GM19025 (cell line): ENCODE measurements around the gene PLCL1.

Experiments used
- ATAC-seq: cut with Tn5 transposase; IDR thresholded peaks from one replicate; pipeline ENCODE4 v1.9.1; 2021; ENCODE audit warnings: mild to moderate bottlenecking, low read depth, moderate library complexity; ENCODE audit not compliant: unreplicated experiment

PLCL1 gene

DNA sequence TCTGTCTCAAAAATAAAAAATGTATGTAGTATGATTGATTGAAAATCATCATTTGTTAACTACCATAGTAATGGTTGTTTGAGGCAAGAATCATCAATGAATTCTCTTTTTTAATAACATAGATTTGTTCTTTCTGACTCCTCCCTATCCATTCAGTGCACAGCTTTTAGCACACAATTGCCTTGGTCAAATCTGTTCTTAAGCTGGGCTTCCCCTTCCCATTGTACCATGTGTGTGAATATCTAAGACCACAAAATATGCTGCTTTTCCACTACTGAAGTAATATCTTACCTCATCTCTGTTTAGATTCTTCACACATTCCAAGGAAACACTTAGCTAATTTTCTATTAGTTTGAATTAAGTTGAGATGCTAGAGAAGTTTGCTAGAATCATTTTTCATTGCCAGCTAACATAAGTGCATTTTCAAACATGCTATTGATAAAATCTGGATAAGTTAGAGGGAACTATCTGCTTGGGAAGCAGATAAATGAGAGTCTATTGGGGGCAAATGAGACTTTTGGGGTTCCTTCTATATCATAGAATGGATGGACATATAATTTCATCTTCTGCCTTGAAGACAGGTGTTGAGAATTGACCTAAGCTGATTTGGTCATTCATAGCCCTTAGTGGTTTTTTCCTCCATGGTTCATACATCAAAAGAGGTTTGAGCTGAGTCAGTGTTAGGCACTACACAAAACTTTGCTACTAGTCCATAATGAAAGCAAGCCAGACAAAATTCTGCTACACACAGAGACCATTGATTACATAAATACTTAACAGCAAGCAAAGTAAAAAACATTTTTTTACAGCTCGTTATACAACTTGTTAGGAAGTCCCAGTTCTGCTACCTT lies 231.9 kb downstream of the PLCL1 start:
- no peak for ATAC-seq

DNA sequence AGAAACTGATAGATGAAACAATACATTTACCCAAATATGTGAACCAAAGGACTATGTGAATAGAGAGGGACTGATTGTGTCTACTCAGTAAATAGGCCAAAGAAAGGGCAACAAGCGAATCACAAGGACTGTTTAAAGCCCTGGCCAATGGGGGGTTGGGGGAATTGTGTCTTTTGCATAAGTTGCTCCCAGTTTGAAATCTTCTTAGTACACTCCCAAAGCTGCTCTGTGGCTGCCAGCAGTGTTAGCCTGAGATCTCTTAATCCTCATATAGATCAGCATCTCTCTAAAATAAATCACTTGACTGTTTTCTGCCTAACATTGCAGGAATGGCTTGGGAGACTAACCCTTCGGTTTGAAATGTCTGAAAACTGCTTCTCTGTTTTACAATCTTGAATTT lies 236.4 kb downstream of the PLCL1 start:
- no peak for ATAC-seq

DNA sequence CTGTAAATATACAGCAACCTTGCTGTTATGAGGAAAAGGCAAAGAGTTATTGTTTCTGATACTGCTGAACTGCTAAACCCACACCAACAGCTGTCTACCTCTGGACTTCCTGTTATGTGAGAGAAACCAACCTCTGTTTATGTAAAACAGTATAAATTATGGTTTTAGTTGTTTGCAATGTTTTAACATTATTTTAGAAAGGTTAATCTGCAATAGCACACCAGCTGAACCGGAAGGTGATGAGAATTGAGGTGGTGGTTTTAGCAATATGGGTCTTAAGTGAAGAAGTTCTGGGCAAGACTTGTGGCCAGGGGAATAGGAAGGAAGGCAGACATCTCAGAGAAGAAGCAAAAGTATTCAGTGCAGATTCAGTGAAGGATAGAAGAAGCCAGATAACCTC lies 237.8 kb downstream of the PLCL1 start:
- ATAC-seq: peak; percentile 87

DNA sequence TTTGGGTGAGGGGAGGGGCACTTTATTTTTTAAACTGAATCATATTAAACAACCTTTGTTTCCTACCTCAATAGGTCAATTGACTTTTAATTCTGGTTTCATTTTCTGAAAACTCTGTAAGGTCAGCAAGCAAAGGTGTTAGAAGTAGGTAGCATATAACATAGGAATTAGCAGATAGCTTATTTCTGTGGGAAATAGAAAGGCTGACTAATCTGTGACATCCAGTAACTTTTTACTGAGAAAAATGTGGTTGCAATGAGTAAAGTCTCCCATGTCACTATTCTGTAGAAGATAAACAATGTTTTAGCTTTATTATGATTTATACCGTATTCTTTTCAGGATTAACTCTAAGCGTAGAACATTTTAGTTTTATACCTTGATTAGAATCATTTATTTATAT lies 240.4 kb downstream of the PLCL1 start:
- no peak for ATAC-seq

DNA sequence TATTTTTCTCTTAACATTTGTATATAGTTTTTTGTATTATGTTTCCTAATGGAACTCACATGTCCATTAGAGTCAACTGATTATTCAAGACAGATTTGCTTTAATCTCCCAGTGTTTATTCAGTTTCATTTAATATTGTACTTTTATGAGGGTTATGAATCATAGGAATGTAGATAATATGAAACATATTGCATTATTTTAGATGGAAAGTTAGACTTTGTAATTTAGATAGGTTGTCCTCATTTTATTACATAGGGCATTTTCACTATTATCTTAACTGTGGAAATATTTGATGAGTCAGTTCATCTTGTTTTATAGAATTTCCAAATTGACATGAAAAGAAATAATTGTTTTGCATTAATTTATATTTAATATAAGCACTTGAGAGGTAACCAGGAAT lies 240.8 kb downstream of the PLCL1 start:
- no peak for ATAC-seq

DNA sequence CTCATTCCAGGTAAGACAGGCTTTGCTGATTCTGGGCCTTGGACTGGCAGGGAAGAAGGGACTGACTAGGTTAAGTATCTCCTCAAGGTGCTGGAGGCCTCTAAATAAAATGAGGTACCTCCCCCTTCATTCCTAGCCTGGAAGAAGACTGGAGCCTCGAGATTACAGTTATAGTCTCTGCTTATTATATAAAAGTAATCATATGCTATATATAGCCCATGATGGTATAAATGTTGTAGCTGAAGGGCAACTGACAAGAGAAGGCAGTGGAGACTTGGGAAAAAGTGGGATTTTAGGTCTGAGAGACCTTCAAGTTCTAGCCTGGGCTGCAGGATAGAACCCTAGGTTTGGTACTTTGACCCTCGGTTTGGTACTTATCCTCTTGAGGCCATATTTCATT lies 248.3 kb downstream of the PLCL1 start:
- ATAC-seq: no peak

DNA sequence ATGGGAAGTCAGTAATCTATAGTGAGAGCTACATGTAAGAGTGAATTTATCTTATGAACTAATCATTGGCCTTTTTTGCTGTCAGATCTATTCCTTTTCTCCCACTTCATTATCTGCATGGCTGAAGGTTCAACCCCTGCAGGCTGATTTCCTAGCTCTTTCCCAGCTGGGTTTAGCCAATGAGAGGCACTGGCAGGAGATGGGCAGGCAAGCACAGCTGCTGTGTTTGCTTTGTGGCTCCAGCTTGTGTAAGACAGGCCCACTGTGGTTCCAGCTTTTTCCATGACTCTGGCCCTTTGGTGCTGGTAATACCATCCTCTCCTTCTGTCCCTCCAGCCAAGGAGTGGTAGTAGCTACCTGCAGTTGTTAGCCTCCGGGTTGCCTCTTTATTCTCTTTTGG lies 248.8 kb downstream of the PLCL1 start:
- ATAC-seq: no peak

DNA sequence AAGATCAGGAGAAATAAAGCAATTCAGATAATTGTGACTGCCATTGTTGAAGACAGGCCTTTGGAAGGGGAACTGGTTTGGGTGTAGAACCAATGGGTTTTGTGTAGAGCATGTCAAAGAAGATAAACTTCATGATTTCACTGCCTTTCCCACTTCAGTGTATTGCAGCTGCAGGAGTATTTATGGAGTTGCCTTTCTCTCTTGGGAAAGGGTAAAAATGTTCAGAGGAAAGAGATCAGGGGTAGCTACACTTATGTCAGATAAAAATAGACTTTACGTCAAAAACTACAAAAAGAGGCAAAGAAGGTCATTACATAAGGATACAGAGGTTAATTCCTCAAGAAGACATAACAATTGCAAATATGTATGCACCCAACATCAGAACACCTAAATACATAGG lies 249.4 kb downstream of the PLCL1 start:
- no peak for ATAC-seq

DNA sequence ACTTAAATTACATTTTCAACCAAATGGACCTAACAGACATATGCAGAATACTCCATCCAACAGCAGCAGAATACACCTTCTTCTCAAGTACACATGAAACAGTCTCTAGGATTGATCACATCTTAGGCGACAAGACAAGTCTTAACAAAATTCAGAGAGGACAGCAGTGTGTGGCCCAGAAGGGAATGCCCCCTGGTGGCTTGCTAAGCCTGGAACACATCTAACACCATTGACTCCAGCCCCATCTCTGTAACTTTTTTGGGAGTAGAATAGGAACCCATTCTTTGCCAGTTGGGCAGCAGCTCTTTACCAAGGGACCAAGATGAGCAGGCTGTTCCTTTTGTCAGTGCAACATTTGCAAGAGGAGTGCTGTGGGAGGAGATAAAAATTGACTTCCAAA lies 249.9 kb downstream of the PLCL1 start:
- peak; percentile 85 for ATAC-seq

DNA sequence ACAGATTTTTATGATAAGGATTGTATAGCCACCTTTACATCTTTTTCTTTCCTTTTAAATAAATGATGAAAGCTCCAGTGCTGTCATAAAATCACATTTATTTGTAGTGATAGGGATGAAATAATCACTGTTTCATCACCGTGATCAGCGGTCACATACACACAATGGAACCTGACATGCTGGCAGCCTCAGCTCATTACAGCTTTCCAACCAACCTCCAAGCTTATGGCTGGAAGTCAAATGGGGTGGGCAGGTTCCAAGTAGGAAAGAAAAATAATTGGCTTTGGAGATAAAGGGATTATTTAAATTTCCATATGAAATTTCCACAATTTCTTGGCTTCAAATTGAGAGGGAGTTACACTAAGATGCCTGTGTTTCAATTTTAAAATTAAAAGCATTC lies 251.3 kb downstream of the PLCL1 start:
- ATAC-seq: no peak

DNA sequence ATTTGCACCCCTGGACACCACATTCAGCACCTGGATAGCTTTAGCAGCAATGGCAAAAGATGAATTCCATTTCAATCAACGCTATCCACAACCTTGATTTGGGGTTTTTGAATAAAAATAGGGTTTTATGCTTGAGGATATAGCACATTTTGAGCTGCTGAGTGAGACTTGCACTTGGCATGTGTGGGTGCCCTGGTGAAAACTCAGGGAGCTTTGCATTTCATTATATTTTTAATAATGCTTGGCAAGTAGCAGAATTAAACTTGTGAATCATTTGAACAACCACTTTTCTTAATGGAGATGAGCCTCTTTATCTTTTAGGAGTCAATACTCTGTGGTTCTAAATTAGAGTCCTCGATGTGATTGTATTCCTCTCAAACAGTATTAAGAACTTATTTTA lies 252.4 kb downstream of the PLCL1 start:
- no peak for ATAC-seq

DNA sequence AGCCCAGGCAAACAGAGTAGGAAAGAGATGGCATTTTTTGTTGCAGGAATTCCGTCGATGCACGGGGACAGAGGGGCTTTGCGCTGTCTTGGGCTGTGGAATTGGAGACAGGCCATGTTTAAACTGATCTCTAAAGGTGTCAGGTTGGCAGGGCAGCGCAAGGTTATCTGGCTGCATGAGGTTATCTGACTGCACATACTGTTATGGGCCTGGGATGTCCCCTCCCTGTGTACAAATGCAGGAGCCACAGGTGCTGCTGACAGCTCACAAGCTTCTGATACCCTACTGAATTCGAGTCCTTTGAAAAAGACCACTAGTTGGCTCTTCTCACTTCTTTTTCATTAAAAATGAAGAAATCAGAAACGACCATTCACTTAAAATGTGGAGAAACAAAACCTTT lies 255.4 kb downstream of the PLCL1 start:
- ATAC-seq: no peak

DNA sequence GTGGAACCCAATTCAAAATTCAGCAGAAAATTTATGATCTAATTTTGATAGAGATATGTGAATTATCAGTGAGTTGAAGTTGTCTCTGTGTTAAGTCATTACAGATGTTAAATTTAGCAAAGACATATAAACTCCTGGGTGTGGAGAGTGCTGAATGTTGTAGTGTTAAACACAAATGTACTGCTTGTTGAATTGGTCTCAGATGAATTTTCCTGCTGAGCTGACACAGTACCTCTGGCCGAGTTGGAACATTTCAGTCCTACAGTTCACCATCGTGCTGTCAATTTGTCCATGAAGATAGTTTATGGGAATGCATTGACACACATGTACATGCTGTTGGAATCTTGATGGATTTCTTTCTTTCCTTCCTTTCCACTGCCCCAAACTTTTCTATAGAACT lies 255.9 kb downstream of the PLCL1 start:
- ATAC-seq: no peak

DNA sequence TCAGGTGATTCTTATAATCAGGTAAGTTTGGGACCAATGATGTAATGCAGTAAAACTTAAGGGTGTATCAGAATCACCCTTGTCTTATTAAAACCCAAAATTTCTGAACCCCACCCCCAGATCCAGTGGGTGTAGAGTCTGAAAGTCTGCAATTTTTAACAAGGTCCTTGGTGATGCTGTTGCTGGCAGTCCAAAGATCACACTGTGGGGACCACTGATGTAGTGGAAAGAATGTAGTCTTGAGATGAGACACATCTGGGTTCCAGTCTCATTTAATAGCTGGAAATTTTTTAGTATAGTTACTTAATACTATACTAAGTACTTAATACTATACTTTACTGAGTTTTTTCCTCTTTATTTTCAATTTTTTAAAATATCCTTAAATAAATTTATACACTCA lies 258.4 kb downstream of the PLCL1 start:
- ATAC-seq: no peak

DNA sequence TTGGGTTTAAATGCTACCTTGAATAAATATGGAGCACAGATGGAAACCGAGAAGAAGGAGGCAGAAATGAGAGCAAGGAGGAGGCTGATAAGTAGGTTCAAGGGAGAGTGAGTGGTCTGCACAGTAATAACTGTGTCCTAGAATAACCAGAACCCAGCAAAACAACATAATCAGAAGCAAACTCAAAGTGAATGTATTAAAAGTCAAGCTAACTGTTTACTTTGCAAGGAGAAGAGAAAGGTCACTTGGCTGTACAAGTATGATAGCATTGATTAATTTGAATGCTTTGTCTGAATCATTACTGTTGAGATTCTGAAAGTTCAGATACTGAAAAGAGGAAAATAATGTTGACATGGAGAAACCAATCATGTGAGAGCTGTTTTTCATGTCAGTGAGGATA lies 258.8 kb downstream of the PLCL1 start:
- ATAC-seq: no peak

DNA sequence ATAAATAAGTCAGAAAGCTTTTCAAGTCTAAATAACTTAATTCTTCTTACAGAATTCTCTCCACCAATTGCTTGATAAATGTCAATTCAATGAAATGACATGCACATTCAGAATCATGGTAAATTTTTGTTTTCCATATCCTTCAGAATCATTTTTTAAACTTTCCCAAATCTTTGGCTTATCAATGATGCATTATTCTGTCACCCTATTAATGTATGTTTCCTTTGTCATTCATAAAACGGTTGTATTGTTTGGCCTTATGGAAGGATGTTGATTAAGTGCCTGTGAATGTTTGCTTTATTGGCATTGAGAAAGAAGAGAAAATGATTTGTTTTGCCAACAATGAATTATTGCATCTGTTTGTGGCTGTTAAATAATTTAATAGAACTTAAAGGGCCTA lies 260.9 kb downstream of the PLCL1 start:
- ATAC-seq: no peak

DNA sequence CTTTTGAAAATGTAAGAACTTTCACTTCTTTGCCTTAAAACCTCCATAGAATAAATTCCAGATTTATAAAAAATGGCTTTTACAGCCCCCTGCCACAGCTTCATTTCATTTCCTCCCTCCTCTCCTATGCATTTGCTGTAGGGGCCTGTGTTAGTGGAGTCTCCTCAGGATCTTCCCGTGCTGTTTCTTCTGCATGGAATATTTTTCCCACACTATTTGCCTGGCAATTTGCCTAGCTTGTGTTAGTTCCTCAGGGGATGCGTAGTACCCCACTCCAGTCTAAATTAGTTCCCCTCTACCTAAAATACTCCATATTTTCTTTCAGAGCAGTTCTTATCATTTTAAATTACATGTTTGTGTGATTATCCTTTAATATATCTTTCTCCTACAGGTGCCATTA lies 262.2 kb downstream of the PLCL1 start:
- ATAC-seq: no peak

DNA sequence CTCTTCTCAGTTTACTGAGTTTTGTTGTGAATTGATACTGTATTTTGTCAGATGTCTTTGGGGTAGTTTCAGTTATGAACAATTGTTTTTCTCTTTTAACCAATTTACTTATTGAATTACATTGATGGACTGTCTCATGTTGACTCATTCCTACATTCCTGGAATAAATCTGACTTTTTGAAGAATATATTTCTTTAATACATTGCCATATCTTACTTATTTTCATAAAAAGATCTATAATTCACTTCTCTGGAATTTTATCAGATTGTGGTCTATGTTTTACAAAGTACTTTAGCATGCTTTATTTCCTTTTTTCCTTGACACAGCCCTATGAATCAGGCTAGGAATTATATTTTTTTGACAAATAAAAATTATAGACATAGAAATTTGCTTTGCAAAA lies 268.3 kb downstream of the PLCL1 start:
- ATAC-seq: no peak

DNA sequence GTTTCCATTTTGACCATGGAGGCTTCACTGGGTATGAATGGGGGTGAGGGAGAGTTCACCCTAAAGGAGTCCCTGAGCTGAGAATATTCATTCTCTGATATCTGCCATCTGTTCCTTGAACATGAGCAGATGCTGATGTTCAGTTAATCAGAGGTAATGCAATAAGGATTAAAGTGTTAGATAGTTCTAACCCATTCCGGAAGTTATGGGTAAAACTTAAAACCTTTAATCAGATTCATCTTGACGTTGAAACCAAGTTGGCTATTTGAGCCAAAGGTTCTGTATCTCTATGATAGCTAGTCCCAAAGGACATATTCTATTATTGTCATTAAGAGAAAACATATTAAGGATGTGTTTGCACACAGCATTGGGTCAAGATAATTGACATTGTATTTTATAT lies 268.9 kb downstream of the PLCL1 start:
- no peak for ATAC-seq

DNA sequence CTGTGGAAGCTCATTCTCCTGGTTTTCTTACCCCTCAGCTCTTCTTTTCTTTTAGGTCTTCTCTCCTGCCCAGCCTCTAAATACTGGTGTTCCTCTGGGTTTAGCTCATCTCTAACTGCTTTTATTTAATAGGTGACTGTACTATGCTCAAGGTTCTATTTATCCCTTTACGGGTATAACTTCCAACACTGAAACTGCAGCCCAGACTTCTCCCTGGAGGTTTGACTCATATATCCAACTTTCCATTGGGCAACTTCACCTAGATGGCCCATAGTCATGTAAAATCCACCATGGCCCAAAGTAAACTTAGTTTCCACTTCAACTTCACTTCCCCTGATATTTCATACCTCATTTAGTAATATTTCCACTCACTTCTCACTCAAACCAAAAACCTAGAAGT lies 273.1 kb downstream of the PLCL1 start:
- ATAC-seq: no peak

DNA sequence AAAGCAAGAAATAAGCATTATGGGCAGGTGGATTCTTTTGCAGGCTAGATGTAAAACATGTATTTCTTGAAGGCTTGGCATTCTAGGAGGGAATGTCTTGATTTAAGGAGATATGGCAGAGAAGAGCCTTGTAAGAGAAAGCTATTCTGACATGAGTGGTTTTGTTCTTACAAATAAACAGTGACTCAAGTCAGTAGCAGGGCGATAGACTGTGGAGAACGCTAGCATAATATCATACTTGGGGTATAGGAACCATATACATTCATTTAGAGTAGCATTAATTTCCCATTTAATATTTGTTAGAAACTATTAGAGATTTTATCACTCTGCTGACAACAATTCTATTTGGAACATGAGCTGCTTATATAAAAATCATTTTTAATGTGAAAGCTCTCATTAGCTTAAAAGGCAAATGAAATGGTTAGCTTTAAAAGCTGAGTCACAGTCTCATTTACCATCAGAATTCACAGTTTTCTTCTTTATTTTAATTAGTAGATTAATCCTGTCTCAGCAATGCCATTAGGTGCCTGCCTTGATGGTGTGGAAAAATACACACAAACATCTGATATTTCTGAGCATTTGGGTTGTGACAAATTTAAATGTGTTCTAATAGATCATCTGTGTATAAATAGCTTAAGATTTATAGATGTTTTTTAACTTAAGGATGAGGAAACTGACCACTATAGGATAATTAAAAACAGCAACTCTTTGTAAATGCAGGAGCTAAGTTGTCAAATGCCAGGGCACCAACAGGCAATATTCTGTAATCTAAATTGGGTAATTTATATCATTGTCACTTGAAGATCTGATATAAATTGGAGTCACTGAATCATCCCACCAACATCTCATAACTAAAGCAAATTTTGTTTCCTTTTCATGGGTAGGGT lies 276.7 kb downstream of the PLCL1 start:
- no peak for ATAC-seq

DNA sequence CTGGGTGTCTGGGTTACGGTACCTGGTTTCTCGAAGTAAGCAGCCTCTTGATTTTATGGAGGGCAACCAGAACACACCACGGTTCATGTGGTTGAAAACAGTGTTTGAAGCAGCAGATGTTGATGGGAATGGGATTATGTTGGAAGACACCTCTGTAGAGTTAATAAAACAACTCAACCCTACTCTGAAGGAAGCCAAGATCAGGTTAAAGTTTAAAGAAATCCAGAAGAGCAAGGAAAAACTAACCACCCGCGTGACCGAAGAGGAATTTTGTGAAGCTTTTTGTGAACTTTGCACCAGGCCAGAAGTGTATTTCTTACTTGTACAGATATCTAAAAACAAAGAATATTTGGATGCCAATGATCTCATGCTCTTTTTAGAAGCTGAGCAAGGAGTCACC lies 279.8 kb downstream of the PLCL1 start:
- no peak for ATAC-seq
